ENCODE data around the gene PTCD1.
"Not testable (repeated sequence)": the region's sequence is repeated elsewhere in the genome, so short reads cannot be mapped to it uniquely, and the experiment has no call there.

- TF ChIP-seq CTCF (IDR thresholded peaks at IDR 0.05; ENCODE audit: insufficient read depth, low read depth, low read length); EZH2 (IDR thresholded peaks at IDR 0.05; ENCODE audit: insufficient read depth, low read length): not testable (repeated sequence)
Observed at GRCh38 chr7:99379693-99380031, 58.9 kb downstream of the PTCD1 start.
